OCI-LY7 (cell line): ENCODE data around the gene SLC25A22.

Experiments
- CTCF ChIP-seq: fragments of 200-600 bp; sonication (generic); conservative IDR thresholded peaks from 2 replicates; pipeline ENCODE4 v1.5.1; 2014; ENCODE audit warnings: mild to moderate bottlenecking, antibody characterized with exemption, low read length, moderate library complexity, mixed read lengths
- EZH2phosphoT487 ChIP-seq: fragments of 200-600 bp; sonication (generic); IDR thresholded peaks from 2 replicates; pipeline ENCODE4 v1.6.1; 2018; ENCODE audit warnings: low read depth, borderline replicate concordance, mild to moderate bottlenecking, mixed run types, antibody characterized with exemption, low read length, moderate library complexity, mixed read lengths

DNA sequence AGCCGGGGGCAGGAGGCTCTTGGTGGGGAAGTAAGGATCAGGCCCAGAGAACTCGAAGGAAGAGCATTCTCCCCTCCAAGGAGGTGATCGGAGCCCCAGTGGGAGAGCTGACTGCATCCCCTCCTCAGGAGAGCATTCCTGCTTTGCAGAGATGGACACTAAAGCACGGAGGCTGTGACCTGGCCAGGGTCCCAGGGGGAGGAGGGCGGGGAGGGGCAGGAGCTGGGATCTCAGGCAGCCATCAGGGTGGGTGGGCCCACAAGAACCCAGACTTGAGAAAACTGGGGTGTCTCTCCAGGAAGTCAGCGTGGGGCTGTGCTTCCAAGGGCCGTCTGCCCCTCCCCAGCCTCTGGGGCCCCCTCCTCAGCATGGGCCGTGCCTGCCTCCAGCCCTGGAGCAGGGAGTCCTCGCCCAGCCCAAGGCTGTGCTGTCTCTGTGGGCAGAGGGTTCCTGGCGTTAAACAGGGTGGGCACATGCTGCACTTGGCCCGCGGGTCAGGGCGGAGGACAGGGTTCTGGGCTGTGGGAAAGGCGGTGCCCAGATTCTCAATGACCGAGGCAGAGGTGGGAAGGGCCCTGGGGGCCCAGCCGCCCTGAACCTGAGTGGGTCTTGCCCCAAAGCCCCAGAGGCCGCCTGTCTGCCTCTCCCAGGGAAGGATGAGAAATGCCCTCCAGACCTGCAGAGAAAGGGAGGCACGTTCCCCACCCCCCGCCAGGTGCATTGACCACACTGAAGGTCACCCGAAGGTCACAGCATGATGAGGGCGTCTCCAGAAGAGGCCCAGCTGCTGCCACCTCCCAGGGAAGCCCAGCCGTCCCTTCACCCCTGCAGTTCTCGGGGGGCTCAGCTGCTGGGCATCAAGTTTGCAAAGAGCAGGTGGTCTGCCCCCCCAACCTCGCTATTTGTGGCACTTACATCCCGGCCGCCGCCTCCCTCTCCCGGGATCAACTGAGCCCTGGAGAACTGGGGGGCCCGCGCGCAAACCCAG is 8.8 kb downstream of the SLC25A22 start:
- TF ChIP-seq CTCF (no peak), EZH2phosphoT487 (no peak)
